GM18951 (cell line): Measurements from ENCODE around the gene MACROD2.

Experiments
- POLR2A ChIP-seq: IDR thresholded peaks from 4 replicates; pipeline ENCODE4 v1.6.1; 2011; ENCODE audit warnings: mild to moderate bottlenecking; ENCODE audit not compliant: insufficient read length, insufficient read depth; ENCODE audit errors: extremely low read depth
- in situ Hi-C: fragments of 300-500 bp; cut with MboI; formaldehyde crosslinking; loops from one replicate; pipeline ENCODE4 v1.12.0; 2022; ENCODE audit warnings: low sequenced_read_pairs, mixed read lengths, inconsistent platforms; ENCODE audit not compliant: unreplicated experiment

MACROD2 gene

DNA sequence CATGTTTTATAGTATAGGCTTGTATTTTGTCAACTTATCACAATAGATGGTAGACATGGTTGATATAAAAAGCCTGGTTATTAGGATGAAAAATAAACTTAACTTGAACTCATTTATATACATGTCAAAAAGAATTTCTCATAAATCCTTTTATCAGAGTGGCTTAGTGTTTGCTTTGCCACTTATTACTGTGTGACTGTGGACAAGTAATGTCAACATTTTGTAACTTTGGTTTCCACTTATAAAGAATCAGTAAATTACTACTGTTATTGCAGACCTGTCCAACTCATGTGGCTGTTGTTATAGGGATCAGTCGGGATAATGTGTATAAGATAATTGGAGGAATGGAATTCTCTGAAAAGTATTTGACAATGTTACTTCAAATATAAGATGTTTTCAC lies 1236.9 kb downstream of the MACROD2 start:
- no peak for TF ChIP-seq POLR2A
- in situ Hi-C loops: loop anchor here (10.0 kb wide), 1 partner anchor 887 kb away; no protein-coding TSS in a partner anchor

DNA sequence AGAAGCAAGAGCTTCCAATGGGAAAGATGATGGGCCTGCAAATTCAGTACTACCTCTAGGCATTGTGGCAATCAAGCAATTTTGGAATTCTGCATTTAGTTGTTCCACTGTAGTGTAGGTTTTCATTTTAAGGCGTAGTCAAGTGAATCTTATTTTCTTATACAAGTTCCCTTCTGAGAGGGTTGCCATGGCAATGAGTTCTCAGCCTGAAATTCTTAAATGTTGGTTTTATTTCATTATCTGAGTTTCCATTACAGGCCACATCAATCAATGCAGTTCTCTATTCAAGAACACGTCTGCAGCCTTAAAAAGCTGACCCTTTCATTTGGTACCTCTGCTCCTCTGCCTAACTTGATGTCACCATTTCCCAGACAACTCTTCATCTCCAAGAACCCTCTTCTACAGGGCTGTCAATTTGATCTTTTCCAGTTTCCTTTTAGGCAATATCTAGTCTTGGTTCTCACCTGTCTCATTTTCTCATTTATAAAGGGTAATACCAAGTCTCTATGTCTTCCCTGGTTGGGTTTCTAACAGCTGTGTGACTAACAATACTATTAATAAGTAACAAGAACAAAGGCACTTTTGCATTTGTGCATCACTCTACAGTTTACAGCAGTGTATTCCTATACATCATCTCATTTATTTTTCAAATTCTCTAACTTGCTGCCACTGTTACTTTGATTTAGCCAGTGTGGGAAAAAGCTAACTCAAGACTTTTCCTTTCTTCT lies 1240.3 kb downstream of the MACROD2 start:
- in situ Hi-C loops: loop anchor here (10.0 kb wide), 1 partner anchor 891 kb away; no protein-coding TSS in a partner anchor

DNA sequence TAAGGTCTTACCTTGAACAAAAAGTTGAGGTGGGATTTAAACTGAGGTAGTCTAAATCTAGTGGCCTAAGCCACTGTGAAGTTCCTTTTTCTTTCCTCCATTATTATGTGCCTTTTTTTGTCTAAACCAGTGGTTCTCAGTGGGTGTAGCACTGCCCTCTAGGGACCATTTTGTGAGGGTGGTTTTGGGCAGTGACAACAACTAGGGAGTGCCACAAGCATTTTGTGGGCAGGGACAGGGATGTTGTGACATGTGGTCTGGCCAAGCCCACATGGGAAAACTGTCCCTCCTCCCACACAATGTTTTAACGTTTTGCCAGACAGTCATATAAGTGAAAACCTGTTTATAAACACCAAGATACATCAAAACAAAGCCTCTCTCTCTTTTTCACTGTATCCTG lies 1241.5 kb downstream of the MACROD2 start:
- no peak for TF ChIP-seq POLR2A
- in situ Hi-C loops: loop anchor here (10.0 kb wide), 1 partner anchor 892 kb away; no protein-coding TSS in a partner anchor

More for the DNA sequence above, 1240.3 kb downstream of the MACROD2 start:
- TF ChIP-seq POLR2A: no peak

DNA sequence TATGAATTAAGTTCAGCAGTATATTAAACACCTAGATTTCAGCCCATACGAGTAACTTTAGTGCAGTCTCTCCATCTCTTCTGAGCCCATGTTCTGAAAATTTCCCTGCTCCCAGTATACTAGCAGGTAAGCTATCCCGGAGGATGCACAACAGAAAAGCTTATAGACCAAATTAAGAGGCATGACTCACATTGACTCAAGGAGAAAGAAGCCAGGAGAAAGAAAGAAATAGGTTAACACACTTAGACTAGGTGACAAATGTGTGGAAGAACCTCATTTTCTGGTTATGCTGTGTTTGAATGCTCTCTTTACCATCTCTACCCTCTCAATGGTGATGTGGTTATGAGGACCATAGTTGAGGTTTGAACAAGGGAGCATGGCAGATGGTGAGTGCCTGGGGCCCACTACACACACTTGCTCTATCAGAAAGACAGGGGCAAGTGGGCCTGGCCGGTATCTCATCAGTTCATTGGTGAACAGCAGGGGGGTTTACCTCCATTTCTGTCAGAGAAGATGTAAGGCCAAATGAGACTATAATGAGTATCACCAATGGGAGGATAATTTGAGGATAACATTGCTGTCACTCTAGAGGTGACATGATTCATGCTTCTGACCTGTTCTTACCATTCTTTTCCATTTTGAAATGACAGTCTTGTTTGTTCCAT lies 1244.4 kb downstream of the MACROD2 start:
- TF ChIP-seq POLR2A: no peak
- in situ Hi-C loops: loop anchor here (10.0 kb wide), 1 partner anchor 895 kb away; no protein-coding TSS in a partner anchor

DNA sequence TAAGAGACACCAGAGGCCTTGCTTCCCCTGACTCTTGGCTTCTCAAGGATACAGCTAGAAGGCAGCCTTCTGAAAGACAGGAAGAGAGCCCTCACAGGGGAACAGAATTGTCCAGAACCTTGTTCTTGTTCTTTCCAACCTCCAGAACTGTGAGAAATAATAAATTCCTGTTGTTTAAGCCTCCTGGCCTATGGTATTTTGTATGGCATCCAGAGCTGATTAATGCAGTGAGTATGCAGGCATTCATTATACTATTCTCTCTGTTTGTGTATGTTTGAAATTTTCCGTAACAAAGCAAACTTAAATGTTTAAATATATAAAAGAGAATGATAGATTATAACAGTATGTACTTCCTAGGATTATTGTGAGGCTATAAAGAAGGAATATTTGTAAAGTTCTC lies 1245.5 kb downstream of the MACROD2 start:
- in situ Hi-C loops: no loop called here
- no peak for TF ChIP-seq POLR2A

DNA sequence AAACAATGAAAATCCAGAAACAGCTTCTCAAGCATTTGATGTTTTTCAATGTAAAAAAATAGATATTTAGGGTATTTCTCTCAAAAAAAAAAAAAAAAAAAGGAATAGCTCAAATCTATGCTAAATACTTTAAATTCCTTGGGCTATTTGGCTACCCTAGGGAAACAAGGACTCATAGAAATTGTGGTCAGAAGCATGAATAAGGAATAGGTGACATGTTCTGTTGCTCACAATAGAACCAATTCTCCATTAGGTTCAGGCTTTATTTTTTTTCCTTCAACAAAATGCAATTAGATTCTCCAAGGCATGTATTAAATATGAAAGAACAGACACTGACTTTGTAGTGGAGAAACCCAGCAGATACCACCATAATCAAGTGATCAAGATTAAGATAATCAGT lies 1246.4 kb downstream of the MACROD2 start:
- in situ Hi-C loops: no loop called here
- no peak for TF ChIP-seq POLR2A

DNA sequence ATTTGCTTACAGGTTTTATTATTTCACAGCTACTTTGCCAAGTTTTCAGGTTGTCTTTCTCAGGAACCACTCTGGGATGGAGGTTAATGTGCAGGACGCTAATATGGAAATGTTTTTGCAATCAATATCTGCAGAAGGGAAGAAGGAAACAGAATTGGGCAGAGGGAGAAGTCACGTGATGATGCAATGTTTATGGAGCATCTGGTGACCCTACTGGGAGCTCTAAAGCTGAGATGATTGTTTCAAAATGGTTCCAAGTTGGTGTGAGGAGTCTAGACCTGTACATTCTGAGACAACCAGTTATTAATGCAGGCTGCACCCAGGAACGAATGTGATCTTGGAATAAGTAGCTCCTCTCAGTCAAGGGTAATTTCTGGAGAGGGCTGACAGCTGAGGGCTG lies 1247.5 kb downstream of the MACROD2 start:
- in situ Hi-C loops: no loop called here
- no peak for TF ChIP-seq POLR2A

DNA sequence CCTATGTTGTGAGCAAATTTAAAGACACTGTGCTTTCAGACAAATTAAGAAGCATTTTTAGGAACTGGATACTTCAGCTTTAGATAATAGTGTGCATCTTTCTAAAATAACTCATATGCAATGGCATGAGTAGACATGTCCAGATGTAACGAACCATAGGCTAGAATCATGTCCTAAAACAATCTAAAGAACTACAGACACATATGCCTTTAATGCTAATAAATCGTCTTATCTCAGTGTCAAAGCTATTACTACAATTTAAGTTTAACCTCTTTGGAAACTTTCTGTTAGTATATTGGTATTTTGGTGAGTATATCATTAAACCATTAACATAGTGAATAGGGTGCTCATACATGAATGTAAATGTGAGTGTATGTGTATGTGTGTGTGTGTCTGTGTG lies 1250.6 kb downstream of the MACROD2 start:
- TF ChIP-seq POLR2A: no peak
- in situ Hi-C loops: no loop called here

DNA sequence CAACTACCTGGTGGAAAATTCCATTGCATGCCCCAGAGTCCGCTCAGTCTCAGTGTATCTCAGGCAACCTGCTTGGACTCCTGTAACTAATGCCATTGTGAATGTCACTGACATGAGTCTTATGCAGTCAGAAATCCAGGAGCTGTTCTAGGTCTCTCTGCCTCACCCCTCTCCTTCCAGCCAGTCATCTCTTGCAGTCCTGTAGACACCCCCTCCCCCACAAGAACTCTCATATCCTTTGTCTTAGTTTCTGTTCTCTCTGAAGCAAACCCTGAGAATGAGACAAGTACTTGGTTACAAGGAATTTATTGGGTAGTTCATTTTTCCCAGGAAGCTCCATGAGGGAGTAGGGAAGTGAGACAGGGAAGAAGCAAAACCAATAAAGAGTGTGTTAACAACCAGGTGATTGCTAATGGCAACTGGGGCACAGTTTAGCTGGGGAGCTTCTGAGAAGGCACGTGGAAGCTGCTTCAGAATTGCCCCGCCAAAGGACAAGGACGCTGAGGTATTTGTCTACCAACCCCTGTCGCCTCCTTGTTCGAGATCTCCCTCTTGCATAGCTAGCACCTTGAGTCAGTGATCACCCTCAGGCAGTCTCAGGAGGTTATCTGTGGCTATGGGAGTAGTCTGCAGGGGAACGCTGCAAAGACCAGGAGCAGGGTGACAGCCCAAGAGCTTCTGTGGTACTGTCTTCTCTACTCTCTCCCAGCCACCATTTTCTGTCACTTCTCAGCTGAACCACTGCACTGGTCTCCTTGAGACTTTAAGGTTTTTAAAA lies 1253.5 kb downstream of the MACROD2 start:
- no peak for TF ChIP-seq POLR2A
- in situ Hi-C loops: no loop called here

DNA sequence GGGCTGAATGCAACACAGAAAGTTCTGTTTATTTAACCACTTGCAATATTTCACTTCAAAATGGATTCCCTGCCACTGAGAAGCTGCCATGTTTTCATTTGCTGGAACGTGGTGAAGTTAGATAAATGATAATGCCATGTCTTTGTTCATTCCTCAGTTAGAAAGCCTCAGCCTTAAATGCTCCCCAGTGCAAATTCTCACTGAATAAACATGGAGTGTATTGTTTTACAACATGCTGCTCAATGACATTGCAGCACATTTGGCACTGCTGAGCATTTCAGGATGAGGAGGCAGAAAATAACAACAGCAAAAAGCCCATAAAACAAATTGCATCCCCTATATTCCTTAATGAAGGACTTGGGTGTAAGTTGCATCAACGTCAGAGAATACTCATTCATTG lies 1255.9 kb downstream of the MACROD2 start:
- TF ChIP-seq POLR2A: no peak
- in situ Hi-C loops: no loop called here

DNA sequence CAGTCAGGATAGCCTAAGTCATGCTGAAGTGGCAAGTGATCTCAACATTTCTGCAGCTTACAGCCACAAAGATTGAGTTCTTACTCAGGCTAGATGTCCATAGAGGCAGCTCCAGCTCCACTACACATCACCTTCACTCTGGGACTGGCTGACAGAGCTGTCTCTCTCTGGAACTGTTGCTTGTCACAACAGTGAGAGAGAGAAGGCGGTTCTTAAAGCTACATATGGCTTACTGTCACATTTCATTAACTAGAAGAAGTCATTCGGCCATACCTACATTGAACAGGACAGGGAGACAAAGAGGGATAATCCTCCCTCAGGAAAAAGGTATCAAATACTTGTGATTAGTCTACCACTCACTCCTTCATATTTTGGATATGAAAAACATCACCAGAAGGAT lies 1257.0 kb downstream of the MACROD2 start:
- in situ Hi-C loops: no loop called here
- TF ChIP-seq POLR2A: no peak

DNA sequence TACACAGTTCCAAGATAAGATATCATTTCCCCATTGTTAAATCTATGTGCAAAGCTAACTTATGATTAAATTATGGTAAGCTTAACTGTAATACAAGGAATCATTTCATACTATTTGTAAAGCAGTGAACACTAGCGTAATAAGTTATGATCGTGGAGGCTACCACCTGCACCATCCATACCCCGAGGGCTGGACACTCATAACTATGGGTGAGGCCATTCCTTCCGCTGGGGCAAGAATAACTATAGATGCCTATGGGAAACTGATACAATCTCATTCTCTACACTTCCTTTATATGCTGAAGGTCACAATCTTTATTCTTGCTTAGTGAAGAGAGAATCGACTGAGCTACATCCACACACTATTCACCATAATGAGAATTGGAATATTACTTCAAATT lies 1258.1 kb downstream of the MACROD2 start:
- no peak for TF ChIP-seq POLR2A
- in situ Hi-C loops: no loop called here
